HEK293 (cell line): ENCODE measurements around the gene ZNF222.

Experiments used
- GLIS1 ChIP-seq: fragments of 450-650 bp; formaldehyde crosslinking; IDR thresholded peaks from 2 replicates; pipeline ENCODE4 v1.5.1; 2016; ENCODE audit warnings: missing biosample characterization, missing genetic modification characterization
- GLIS2 ChIP-seq: fragments of 450-650 bp; formaldehyde crosslinking; IDR thresholded peaks from 2 replicates; pipeline ENCODE4 v1.5.1; 2016; ENCODE audit warnings: missing biosample characterization, missing genetic modification characterization
- KLF7 ChIP-seq: fragments of 450-650 bp; formaldehyde crosslinking; IDR thresholded peaks from 2 replicates; pipeline ENCODE4 v1.5.1; 2016; ENCODE audit warnings: missing biosample characterization, missing genetic modification characterization, borderline replicate concordance
- KLF9 ChIP-seq: fragments of 450-650 bp; formaldehyde crosslinking; IDR thresholded peaks from 2 replicates; pipeline ENCODE4 v1.5.1; 2016; ENCODE audit warnings: missing biosample characterization, missing genetic modification characterization, low read depth
- SP3 ChIP-seq: fragments of 450-650 bp; formaldehyde crosslinking; IDR thresholded peaks from 2 replicates; pipeline ENCODE4 v1.5.1; 2016; ENCODE audit warnings: missing biosample characterization, missing genetic modification characterization
- SP7 ChIP-seq: fragments of 450-650 bp; formaldehyde crosslinking; IDR thresholded peaks from 2 replicates; pipeline ENCODE4 v1.5.1; 2016; ENCODE audit warnings: missing biosample characterization, missing genetic modification characterization
- ZBTB20 ChIP-seq: fragments of 450-650 bp; formaldehyde crosslinking; IDR thresholded peaks from 2 replicates; pipeline ENCODE4 v1.5.1; 2016; ENCODE audit warnings: missing biosample characterization, missing genetic modification characterization
- ZBTB21 ChIP-seq: fragments of 450-650 bp; formaldehyde crosslinking; IDR thresholded peaks from 2 replicates; pipeline ENCODE4 v1.5.1; 2017; ENCODE audit warnings: missing biosample characterization, missing genetic modification characterization
- ZBTB26 ChIP-seq: fragments of 450-650 bp; formaldehyde crosslinking; optimal IDR thresholded peaks from 2 replicates; pipeline ENCODE3; 2016; ENCODE audit warnings: missing biosample characterization, mild to moderate bottlenecking, missing genetic modification characterization
- ZBTB6 ChIP-seq: fragments of 450-650 bp; formaldehyde crosslinking; IDR thresholded peaks from 2 replicates; pipeline ENCODE4 v1.5.1; 2017; ENCODE audit warnings: missing biosample characterization, missing genetic modification characterization
- ZNF184 ChIP-seq: fragments of 450-650 bp; IDR thresholded peaks from 2 replicates; pipeline ENCODE4 v1.5.1; 2018; ENCODE audit warnings: missing biosample characterization, mild to moderate bottlenecking, missing genetic modification characterization
- ZNF26 ChIP-seq: fragments of 450-650 bp; formaldehyde crosslinking; IDR thresholded peaks from 2 replicates; pipeline ENCODE4 v1.5.1; 2016; ENCODE audit warnings: missing biosample characterization, missing genetic modification characterization
- ZNF335 ChIP-seq: fragments of 450-650 bp; formaldehyde crosslinking; conservative IDR thresholded peaks from 2 replicates; pipeline ENCODE4 v1.5.1; 2016; ENCODE audit warnings: missing biosample characterization, missing genetic modification characterization
- ZNF341 ChIP-seq: fragments of 450-650 bp; formaldehyde crosslinking; IDR thresholded peaks from 2 replicates; pipeline ENCODE4; 2016; ENCODE audit warnings: low read depth, missing biosample characterization, missing genetic modification characterization
- ZNF394 ChIP-seq: fragments of 450-650 bp; formaldehyde crosslinking; IDR thresholded peaks from 2 replicates; pipeline ENCODE4 v1.5.1; 2016; ENCODE audit warnings: missing biosample characterization, missing genetic modification characterization, mild to moderate bottlenecking, moderate library complexity, borderline replicate concordance
- ZNF404 ChIP-seq: fragments of 450-650 bp; formaldehyde crosslinking; IDR thresholded peaks from 2 replicates; pipeline ENCODE4 v1.5.1; 2017; ENCODE audit warnings: missing biosample characterization, missing genetic modification characterization
- ZNF558 ChIP-seq: fragments of 450-650 bp; formaldehyde crosslinking; IDR thresholded peaks from 2 replicates; pipeline ENCODE4 v1.5.1; 2016; ENCODE audit warnings: missing biosample characterization, missing genetic modification characterization
- ZNF629 ChIP-seq: fragments of 450-650 bp; formaldehyde crosslinking; IDR thresholded peaks from 2 replicates; pipeline ENCODE4 v1.5.1; 2017; ENCODE audit warnings: missing biosample characterization, missing genetic modification characterization
- ZNF660 ChIP-seq: fragments of 450-650 bp; IDR thresholded peaks from 2 replicates; pipeline ENCODE4 v1.5.1; 2018; ENCODE audit warnings: missing biosample characterization, mild to moderate bottlenecking, missing genetic modification characterization
- ZNF76 ChIP-seq: fragments of 450-650 bp; formaldehyde crosslinking; IDR thresholded peaks from 2 replicates; pipeline ENCODE4; 2016; ENCODE audit warnings: low read depth, missing biosample characterization, missing genetic modification characterization, borderline replicate concordance
- ZNF791 ChIP-seq: fragments of 450-650 bp; formaldehyde crosslinking; IDR thresholded peaks from 2 replicates; pipeline ENCODE4 v1.5.1; 2016; ENCODE audit warnings: missing biosample characterization, missing genetic modification characterization
- ZXDB ChIP-seq: fragments of 450-650 bp; formaldehyde crosslinking; IDR thresholded peaks from 2 replicates; pipeline ENCODE4 v1.5.1; 2016; ENCODE audit warnings: missing biosample characterization, missing genetic modification characterization
- TF ChIP-seq, protein P1 (sequence below): fragments of 450-650 bp; formaldehyde crosslinking; IDR thresholded peaks from 2 replicates; pipeline ENCODE4 v1.5.1; 2017; ENCODE audit warnings: missing biosample characterization, missing genetic modification characterization
- TF ChIP-seq, protein P2 (sequence below): fragments of 450-650 bp; IDR thresholded peaks from 2 replicates; pipeline ENCODE4 v1.5.1; 2018; ENCODE audit warnings: missing biosample characterization, mild to moderate bottlenecking, missing genetic modification characterization
- TF ChIP-seq, protein P3 (sequence below): fragments of 450-650 bp; formaldehyde crosslinking; IDR thresholded peaks from 2 replicates; pipeline ENCODE4 v1.5.1; 2016; ENCODE audit warnings: missing biosample characterization, missing genetic modification characterization
- TF ChIP-seq, protein P4 (sequence below): fragments of 450-650 bp; formaldehyde crosslinking; IDR thresholded peaks from 2 replicates; pipeline ENCODE4 v1.5.1; 2016; ENCODE audit warnings: missing biosample characterization, missing genetic modification characterization

ZNF222 gene

GRCh38 chr19:44025217-44025936, at the start of gene ZNF222 (continued):
- TF ChIP-seq ZNF335 (tag by site-specific recombination) (peak; percentile 99), ZNF26 (no peak), ZNF184 (tag by site-specific recombination) (0 out of 2 replicates have a peak, but pooled peaks have one; percentile 6), ZNF660 (tag by site-specific recombination) (no peak; the same call in none of the 2 replicates), ZNF76 (tag by site-specific recombination) (peak; percentile 94), ZNF341 (peak; percentile 73), ZNF394 (tag by site-specific recombination) (no peak; the same call in 1 of the 2 replicates), ZNF629 (tag by site-specific recombination) (peak; percentile 100), GLIS1 (tag by site-specific recombination) (peak; percentile 46; the same call in 1 of the 2 replicates), ZNF791 (tag by site-specific recombination) (no peak), ZNF558 (no peak; the same call in 1 of the 2 replicates), KLF7 (tag by site-specific recombination) (no peak), ZBTB6 (tag by site-specific recombination) (peak; percentile 62; the same call in 1 of the 2 replicates), KLF9 (tag by site-specific recombination) (peak; percentile 35), ZBTB20 (tag by site-specific recombination) (peak; percentile 94; the same call in 1 of the 2 replicates), SP3 (tag by site-specific recombination) (peak; percentile 48; the same call in 1 of the 2 replicates), ZBTB21 (peak; percentile 99), SP7 (tag by site-specific recombination) (peak; percentile 15), ZXDB (peak; percentile 92; the same call in 1 of the 2 replicates), GLIS2 (tag by site-specific recombination) (peak; percentile 40; the same call in 1 of the 2 replicates), ZNF404 (tag by site-specific recombination) (no peak), ZBTB26 (tag by site-specific recombination) (peak; percentile 31)
- TF ChIP-seq, protein P1, sequence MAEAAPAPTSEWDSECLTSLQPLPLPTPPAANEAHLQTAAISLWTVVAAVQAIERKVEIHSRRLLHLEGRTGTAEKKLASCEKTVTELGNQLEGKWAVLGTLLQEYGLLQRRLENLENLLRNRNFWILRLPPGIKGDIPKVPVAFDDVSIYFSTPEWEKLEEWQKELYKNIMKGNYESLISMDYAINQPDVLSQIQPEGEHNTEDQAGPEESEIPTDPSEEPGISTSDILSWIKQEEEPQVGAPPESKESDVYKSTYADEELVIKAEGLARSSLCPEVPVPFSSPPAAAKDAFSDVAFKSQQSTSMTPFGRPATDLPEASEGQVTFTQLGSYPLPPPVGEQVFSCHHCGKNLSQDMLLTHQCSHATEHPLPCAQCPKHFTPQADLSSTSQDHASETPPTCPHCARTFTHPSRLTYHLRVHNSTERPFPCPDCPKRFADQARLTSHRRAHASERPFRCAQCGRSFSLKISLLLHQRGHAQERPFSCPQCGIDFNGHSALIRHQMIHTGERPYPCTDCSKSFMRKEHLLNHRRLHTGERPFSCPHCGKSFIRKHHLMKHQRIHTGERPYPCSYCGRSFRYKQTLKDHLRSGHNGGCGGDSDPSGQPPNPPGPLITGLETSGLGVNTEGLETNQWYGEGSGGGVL (tag by site-specific recombination) = peak; percentile 35
- TF ChIP-seq, protein P2, sequence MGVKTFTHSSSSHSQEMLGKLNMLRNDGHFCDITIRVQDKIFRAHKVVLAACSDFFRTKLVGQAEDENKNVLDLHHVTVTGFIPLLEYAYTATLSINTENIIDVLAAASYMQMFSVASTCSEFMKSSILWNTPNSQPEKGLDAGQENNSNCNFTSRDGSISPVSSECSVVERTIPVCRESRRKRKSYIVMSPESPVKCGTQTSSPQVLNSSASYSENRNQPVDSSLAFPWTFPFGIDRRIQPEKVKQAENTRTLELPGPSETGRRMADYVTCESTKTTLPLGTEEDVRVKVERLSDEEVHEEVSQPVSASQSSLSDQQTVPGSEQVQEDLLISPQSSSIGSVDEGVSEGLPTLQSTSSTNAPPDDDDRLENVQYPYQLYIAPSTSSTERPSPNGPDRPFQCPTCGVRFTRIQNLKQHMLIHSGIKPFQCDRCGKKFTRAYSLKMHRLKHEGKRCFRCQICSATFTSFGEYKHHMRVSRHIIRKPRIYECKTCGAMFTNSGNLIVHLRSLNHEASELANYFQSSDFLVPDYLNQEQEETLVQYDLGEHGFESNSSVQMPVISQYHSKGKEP (tag by site-specific recombination) = no peak
- TF ChIP-seq, protein P3, sequence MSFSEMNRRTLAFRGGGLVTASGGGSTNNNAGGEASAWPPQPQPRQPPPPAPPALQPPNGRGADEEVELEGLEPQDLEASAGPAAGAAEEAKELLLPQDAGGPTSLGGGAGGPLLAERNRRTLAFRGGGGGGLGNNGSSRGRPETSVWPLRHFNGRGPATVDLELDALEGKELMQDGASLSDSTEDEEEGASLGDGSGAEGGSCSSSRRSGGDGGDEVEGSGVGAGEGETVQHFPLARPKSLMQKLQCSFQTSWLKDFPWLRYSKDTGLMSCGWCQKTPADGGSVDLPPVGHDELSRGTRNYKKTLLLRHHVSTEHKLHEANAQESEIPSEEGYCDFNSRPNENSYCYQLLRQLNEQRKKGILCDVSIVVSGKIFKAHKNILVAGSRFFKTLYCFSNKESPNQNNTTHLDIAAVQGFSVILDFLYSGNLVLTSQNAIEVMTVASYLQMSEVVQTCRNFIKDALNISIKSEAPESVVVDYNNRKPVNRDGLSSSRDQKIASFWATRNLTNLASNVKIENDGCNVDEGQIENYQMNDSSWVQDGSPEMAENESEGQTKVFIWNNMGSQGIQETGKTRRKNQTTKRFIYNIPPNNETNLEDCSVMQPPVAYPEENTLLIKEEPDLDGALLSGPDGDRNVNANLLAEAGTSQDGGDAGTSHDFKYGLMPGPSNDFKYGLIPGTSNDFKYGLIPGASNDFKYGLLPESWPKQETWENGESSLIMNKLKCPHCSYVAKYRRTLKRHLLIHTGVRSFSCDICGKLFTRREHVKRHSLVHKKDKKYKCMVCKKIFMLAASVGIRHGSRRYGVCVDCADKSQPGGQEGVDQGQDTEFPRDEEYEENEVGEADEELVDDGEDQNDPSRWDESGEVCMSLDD (tag by site-specific recombination) = peak; percentile 80
- TF ChIP-seq, protein P4, sequence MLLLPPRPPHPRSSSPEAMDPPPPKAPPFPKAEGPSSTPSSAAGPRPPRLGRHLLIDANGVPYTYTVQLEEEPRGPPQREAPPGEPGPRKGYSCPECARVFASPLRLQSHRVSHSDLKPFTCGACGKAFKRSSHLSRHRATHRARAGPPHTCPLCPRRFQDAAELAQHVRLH (tag by site-specific recombination) = peak; percentile 92
